Endometrial microvascular endothelial cells (primary cell): ENCODE data around the gene PMM2. TPM values are rescaled to one million over a fixed set of nuclear protein-coding genes. Genes with fewer than 3 reads are reported as not detected.

Experiments
- in situ Hi-C: cut with HindIII; loops from 2 replicates; pipeline ENCODE4 v1.10.0; 2017; ENCODE audit warnings: low sequenced_read_pairs, low pct_unique_long_range_greater_than_20kb; ENCODE audit errors: inconsistent ontology term
- total RNA-seq: library from RNA; depleted of rRNA; stranded (reverse); fragments of >200 nt; gene quantifications from one replicate; pipeline ENCODE4 v1.2.3, GENCODE V29; 2015; ENCODE audit errors: inconsistent ontology term

PMM2 gene
- total RNA-seq, 1 donor from 2014 or later, result 55.6 TPM

- in situ Hi-C loops, result no loop called here
Measured at GRCh38 chr16:8845699-8846298, 48.2 kb downstream of the PMM2 start.

GRCh38 chr16:8846401-8846932, 48.8 kb downstream of the PMM2 start:
- in situ Hi-C loops, result no loop called here

- in situ Hi-C loops, result no loop called here
Measured at GRCh38 chr16:8847145-8847544, 49.5 kb downstream of the PMM2 start.

- in situ Hi-C loops, result no loop called here
Measured at GRCh38 chr16:8847623-8848022, 50.0 kb downstream of the PMM2 start.

GRCh38 chr16:8848231-8848938, 50.7 kb downstream of the PMM2 start:
- in situ Hi-C loops, result no loop called here

GRCh38 chr16:8848939-8849391, 51.3 kb downstream of the PMM2 start:
- in situ Hi-C loops, result no loop called here

GRCh38 chr16:8849411-8850011, 51.9 kb downstream of the PMM2 start:
- in situ Hi-C loops, result loop anchor here (10.0 kb wide), 1 partner anchor 45 kb away; no protein-coding TSS in a partner anchor

- in situ Hi-C loops, result loop anchor here (10.0 kb wide), 1 partner anchor 46 kb away; no protein-coding TSS in a partner anchor
Measured at GRCh38 chr16:8850279-8850885, 52.7 kb downstream of the PMM2 start.

- in situ Hi-C loops, result loop anchor here (10.0 kb wide), 1 partner anchor 47 kb away; no protein-coding TSS in a partner anchor
Measured at GRCh38 chr16:8851761-8852403, 54.2 kb downstream of the PMM2 start.

GRCh38 chr16:8852534-8852933, 54.9 kb downstream of the PMM2 start:
- in situ Hi-C loops, result loop anchor here (10.0 kb wide), 1 partner anchor 48 kb away; no protein-coding TSS in a partner anchor

- in situ Hi-C loops, result loop anchor here (10.0 kb wide), 1 partner anchor 48 kb away; no protein-coding TSS in a partner anchor
Measured at GRCh38 chr16:8853150-8853549, 55.5 kb downstream of the PMM2 start.

GRCh38 chr16:8853611-8854010, 56.0 kb downstream of the PMM2 start:
- in situ Hi-C loops, result loop anchor here (10.0 kb wide), 1 partner anchor 49 kb away; no protein-coding TSS in a partner anchor

GRCh38 chr16:8854298-8854948, 56.8 kb downstream of the PMM2 start:
- in situ Hi-C loops, result loop anchor here (10.0 kb wide), 1 partner anchor 50 kb away; no protein-coding TSS in a partner anchor

GRCh38 chr16:8855051-8855786, 57.6 kb downstream of the PMM2 start:
- in situ Hi-C loops, result loop anchor here (10.0 kb wide), 1 partner anchor 50 kb away; no protein-coding TSS in a partner anchor

- in situ Hi-C loops, result loop anchor here (10.0 kb wide), 1 partner anchor 51 kb away; no protein-coding TSS in a partner anchor
Measured at GRCh38 chr16:8855972-8856371, 58.3 kb downstream of the PMM2 start.

GRCh38 chr16:8858994-8859912, 61.6 kb downstream of the PMM2 start:
- in situ Hi-C loops, result loop anchor here (10.0 kb wide), 1 partner anchor 54 kb away; no protein-coding TSS in a partner anchor
